Thyroid gland (tissue), 4 donors: ENCODE results near the gene GNAT2. TPM values are rescaled to one million over a fixed set of nuclear protein-coding genes. Genes with fewer than 3 reads are reported as not detected.

Experiments used
- DNase-seq, 2 donors: peaks; one replicate each; pipeline ENCODE4 v3.0.0-alpha.2; 2019
- H3K27ac ChIP-seq, 3 donors: fragments of 200-600 bp; sonication (generic); 1 replicate in 2 of 3; 2 replicates in 1 of 3; pipeline ENCODE4 v1.5.1; 2016 to 2019; ENCODE audit warnings: mild to moderate bottlenecking in 1 of 3, moderate library complexity in 1 of 3
- H3K27me3 ChIP-seq: fragments of 200-600 bp; sonication (generic); one replicate; pipeline ENCODE4 v1.5.1; 2019
- H3K36me3 ChIP-seq, 2 donors: fragments of 200-600 bp; sonication (generic); one replicate each; pipeline ENCODE4 v1.5.1; 2016 to 2019
- H3K4me1 ChIP-seq, 2 donors: fragments of 200-600 bp; sonication (generic); one replicate each; pipeline ENCODE4 v1.5.1; 2017 to 2019
- H3K4me3 ChIP-seq, 3 donors: fragments of 200-600 bp; sonication (generic); replicated peaks in 1 of 3; 1 replicate in 2 of 3; 2 replicates in 1 of 3; pipeline ENCODE4 v1.5.1; 2016; ENCODE audit warnings: mild to moderate bottlenecking in 1 of 3
- H3K9me3 ChIP-seq: fragments of 200-600 bp; sonication (generic); one replicate; pipeline ENCODE4 v1.5.1; 2017
- POLR2A ChIP-seq, 2 donors: fragments of 450-650 bp; IDR thresholded peaks; one replicate each; pipeline ENCODE4 v1.6.1; 2017; ENCODE audit warnings: antibody characterized with exemption in 2 of 2, mild to moderate bottlenecking in 2 of 2, moderate library complexity in 1 of 2
- WGBS, 2 donors: methylation state at CpG; one replicate each; pipeline ENCODE4 v1.1.5; 2017; 5-methylcytosine and 5-hydroxymethylcytosine counted together
- intact Hi-C: fragments of 100-400 bp; cut with DNase I; formaldehyde crosslinking; loops from one replicate; pipeline ENCODE4 v1.15.1; 2023
- total RNA-seq, 4 donors: library from RNA; depleted of rRNA; stranded (reverse); fragments of >200 nt; gene quantifications; one replicate each; pipeline ENCODE4 v1.2.3, GENCODE V29; 2016
- TF ChIP-seq, protein P1 (sequence below), 6 experiments: fragments of 200-600 bp in 3 of 6; fragments of 450-650 bp in 3 of 6; sonication (generic) in 3 of 6; IDR thresholded peaks; one replicate each; pipeline ENCODE4 v1.5.1; 2016 to 2019; ENCODE audit warnings: antibody characterized with exemption in 6 of 6, mild to moderate bottlenecking in 2 of 6, inconsistent platforms in 1 of 6, moderate library complexity in 1 of 6

Gene GNAT2
- not detected for total RNA-seq

DNA sequence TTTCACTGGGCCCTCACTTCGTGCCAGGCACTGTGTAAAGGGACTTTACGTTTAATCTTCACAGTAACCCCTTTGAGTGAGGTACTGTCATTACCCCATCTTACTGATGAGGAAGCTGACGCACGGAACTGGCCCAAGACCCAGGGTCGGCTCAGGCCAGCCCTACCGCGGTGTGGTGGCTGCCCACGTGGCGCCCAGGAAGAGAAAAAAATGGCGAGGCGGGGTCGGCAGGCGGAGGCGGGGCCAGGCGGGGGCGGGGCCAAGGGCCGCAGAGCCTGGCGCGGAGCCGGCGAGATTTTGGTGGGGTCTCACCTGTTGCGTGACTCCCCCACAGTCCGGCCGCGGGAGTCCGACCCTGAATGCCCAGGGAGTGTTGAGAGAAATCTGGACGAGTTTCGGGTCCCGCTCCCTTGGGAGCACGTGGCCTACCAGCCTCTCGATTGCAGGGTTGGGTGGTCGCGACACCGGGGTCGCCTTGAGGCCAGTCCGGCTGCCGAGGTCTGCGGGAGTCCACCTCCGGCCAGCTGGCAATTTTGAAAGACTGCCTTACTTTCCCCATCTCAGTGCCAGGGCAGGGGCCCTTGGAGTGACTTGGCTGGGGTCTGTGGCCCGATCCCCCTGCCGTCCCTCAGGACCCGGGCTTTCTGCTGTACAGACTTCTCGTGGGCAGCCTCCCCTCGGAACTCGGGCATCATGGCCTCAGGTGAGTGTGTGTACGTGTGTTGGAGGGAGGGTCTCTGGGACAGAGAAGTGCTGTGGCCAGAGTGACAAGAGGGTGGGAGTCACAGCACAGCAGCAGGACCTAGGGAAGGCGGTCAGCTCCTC is at the start of gene GNAT2, which contains the start of gene AMPD2:
Gene GNAT2 (minus strand): TSS at position 41 of the 825 bp plus-strand sequence. CDS start 6,746 bp downstream, outside the sequence.
Gene AMPD2 (plus strand): TSS at position 262 of the 825 bp plus-strand sequence. CDS start 1,339 bp downstream, outside the sequence.
- intact Hi-C loops = no loop called here
- whole genome bisulfite sequencing, 2 donors = 1% methylated on average over 13 to 31 of the region's 47 CpGs
- H3K27ac ChIP-seq = peak within 1 kb of the TSS; percentile 65 to 82 (median 74)
- peaks cover 9 to 20% of the 10 kb centered on the region in 2 donors for H3K4me1 ChIP-seq
- peak within 1 kb of the TSS; percentile 23 to 70 (median 57) for H3K4me3 ChIP-seq
- peak in 1 of 2 donors; percentile 30 for TF ChIP-seq POLR2A (IDR thresholded peaks at IDR 0.05)
- TF ChIP-seq, protein P1, sequence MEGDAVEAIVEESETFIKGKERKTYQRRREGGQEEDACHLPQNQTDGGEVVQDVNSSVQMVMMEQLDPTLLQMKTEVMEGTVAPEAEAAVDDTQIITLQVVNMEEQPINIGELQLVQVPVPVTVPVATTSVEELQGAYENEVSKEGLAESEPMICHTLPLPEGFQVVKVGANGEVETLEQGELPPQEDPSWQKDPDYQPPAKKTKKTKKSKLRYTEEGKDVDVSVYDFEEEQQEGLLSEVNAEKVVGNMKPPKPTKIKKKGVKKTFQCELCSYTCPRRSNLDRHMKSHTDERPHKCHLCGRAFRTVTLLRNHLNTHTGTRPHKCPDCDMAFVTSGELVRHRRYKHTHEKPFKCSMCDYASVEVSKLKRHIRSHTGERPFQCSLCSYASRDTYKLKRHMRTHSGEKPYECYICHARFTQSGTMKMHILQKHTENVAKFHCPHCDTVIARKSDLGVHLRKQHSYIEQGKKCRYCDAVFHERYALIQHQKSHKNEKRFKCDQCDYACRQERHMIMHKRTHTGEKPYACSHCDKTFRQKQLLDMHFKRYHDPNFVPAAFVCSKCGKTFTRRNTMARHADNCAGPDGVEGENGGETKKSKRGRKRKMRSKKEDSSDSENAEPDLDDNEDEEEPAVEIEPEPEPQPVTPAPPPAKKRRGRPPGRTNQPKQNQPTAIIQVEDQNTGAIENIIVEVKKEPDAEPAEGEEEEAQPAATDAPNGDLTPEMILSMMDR (IDR thresholded peaks at IDR 0.05) = no peak
- no peaks in the 10 kb centered on the region for H3K27me3 ChIP-seq
- H3K36me3 ChIP-seq = no peaks in the 10 kb centered on the region
- H3K9me3 ChIP-seq = no peaks in the 10 kb centered on the region
- DNase-seq = peak; percentile 68 to 71

DNA sequence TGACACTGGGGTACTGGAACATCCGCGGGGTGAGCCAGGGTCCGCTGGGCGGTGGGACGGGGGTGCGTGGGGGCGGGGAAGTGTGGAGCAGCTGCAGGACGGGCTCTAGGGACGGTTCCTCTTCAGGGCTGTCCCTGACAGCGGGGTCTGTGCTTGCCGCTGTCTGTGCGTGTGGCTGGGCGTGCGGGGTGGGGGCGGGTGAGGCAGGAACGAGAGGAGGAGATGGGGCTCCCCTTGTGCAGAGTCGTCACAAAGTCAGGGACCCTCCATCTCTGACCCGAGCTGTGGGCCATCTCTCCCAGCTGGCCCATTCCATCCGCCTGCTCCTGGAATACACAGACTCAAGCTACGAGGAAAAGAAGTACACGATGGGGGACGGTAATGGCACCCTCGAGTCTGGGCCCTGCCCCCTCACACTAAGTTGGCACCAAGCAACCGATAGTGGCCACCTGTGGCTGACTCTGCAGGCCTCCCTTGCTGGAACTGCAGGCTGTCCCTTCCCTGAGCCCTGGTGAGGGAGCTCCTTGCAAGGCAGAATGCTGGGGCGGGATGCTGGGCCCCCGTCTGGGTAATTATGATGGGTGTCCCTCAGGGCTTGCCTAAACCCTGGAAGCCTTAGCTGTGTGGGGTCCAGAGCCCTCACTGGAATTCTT is 48.8 kb upstream of the GNAT2 start:
- Histone ChIP-seq H3K4me1 (peaks cover 4 to 6% of the 10 kb centered on the region in 2 donors), H3K9me3 (no peaks in the 10 kb centered on the region), H3K36me3 (peaks cover 0 to 3% of the 10 kb centered on the region in 2 donors), H3K27me3 (no peaks in the 10 kb centered on the region), H3K27ac (peak overlapping the region; percentile 4 to 10 (median 6)), H3K4me3 (peak overlapping the region in 1 of 3 donors; percentile 35)
- peak in 1 of 2 donors; percentile 21 for DNase-seq
- no peak for TF ChIP-seq POLR2A (IDR thresholded peaks at IDR 0.05)
- TF ChIP-seq, protein P1 (IDR thresholded peaks at IDR 0.05) = no peak
- 12 to 13% methylated on average over 15 to 21 of the region's 26 CpGs for WGBS, 2 donors
- intact Hi-C loops = no loop called here

DNA sequence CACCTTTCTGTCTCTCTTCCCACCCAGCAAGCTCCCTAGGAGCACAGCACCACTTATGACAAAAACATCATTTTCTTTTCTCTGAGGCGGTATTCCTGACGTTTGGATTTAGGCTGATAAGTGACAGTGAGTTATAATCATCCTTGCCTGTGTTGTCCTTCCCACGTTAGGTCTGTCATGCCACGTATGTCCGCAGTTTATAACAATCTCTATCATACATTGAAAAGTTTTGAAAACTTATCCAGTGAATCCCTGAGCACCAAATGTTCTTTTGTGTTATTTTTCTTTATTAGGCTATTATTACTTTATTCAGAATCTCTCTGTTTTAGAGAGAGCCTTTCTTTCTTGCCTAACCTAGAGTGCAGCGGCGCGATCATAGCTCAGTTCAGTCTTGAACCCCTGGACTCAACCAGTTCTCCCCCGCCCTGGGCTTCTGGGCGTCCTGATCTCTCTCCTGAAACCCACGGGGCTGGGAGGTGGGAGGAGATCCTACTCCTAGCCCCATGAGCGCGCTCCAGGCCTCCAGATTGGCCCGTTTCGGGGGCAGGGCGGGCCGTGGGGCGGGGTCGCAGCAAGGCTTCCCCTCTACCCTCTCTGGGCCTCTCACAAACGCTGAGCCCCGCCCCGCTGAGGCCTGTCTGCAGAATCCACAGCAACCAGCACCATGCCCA is 48.2 kb upstream of the GNAT2 start, which contains the start of gene GSTM2:
Gene GSTM2 (plus strand): TSS at position 606 of the 671 bp plus-strand sequence. CDS start 59 bp downstream, at position 665.
- Histone ChIP-seq H3K4me3 (peak within 1 kb of the TSS in 1 of 3 donors; percentile 35), H3K36me3 (no peaks in the 10 kb centered on the region), H3K9me3 (no peaks in the 10 kb centered on the region), H3K27ac (peak within 1 kb of the TSS; percentile 4 to 10 (median 6)), H3K27me3 (no peaks in the 10 kb centered on the region), H3K4me1 (peaks cover 4 to 6% of the 10 kb centered on the region in 2 donors)
- DNase-seq = peak; percentile 94 to 97
- peak in 1 of 2 donors; percentile 64 for TF ChIP-seq POLR2A (IDR thresholded peaks at IDR 0.05)
- TF ChIP-seq, protein P1 (IDR thresholded peaks at IDR 0.05) = no peak
- WGBS, 2 donors = 14 to 21% methylated on average over 16 to 22 of the region's 22 CpGs
- intact Hi-C loops = no loop called here

DNA sequence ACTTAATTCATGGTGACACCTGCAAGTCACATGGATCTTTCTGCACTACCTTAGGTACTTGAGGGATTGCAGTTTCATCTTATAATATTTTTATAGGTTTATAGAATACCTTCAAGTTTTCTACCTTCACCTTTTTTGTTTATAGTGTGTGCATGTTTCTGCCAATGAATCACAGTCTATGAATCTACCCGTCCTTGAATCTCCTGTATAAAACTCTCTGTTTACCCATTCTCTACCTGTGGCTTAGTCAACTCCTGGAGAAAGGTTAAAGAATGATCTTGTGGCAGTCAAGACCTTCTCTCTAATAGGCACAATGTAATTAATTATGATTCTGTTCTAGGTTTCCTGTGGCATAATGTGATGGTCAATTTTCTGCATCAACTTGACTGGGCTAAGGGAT is 45.3 kb upstream of the GNAT2 start:
- no peak for DNase-seq
- Histone ChIP-seq H3K27me3 (no peaks in the 10 kb centered on the region), H3K4me1 (peaks cover 12 to 16% of the 10 kb centered on the region in 2 donors), H3K4me3 (no peak overlapping the region), H3K27ac (no peak overlapping the region), H3K9me3 (no peaks in the 10 kb centered on the region), H3K36me3 (no peaks in the 10 kb centered on the region)
- intact Hi-C loops = no loop called here
- TF ChIP-seq, protein P1 (IDR thresholded peaks at IDR 0.05) = no peak
- TF ChIP-seq POLR2A (IDR thresholded peaks at IDR 0.05) = no peak
- 34 to 91% methylated on average over 1 of the region's 1 CpG for WGBS, 2 donors
